GM12874 (cell line): ENCODE data around the gene ZNF227.

Experiments
- CTCF ChIP-seq: IDR thresholded peaks from 2 replicates; pipeline ENCODE4 v1.5.1; 2011; ENCODE audit warnings: low read depth, mild to moderate bottlenecking, control low read depth, low read length, moderate library complexity; ENCODE audit not compliant: insufficient read depth

The ZNF227 gene

DNA sequence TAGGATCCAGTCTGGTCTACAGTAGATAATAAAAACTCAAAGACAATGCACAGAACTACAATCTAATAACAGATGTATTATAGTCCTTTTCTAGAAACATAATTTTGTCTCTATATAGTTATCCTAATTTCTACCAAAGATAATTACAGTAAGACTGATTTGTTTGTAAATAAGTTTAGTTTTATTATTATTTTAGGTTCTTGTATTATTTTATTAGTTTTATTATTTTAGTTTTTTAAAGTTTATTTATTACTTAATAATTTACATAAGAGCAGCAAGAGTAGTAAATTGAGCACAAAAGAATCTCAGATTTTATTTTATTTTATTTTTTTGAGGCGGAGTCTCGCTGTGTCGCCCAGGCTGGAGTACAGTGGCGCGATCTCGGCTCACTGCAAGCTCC, 22.3 kb upstream of the ZNF227 start:
- TF ChIP-seq CTCF: no peak

DNA sequence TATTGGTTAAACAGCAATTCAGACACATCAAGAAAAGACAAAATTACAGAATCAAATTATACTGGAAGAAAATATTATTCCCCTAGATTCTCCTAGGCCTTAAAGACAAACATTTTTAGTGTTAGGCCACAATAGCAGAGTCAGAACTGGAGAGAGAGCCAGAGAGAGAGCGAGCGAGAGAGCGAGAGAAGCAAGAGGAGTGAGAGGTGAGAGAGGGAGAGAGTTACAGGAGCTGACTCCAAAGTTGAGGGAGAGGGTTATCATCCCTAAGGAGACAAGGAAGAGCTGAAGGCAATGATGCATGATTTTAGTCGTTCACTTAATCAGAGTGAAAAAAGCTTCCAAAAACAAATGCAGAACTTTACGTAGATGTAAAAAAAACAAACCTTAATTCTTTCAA, 20.2 kb upstream of the ZNF227 start:
- TF ChIP-seq CTCF: no peak

DNA sequence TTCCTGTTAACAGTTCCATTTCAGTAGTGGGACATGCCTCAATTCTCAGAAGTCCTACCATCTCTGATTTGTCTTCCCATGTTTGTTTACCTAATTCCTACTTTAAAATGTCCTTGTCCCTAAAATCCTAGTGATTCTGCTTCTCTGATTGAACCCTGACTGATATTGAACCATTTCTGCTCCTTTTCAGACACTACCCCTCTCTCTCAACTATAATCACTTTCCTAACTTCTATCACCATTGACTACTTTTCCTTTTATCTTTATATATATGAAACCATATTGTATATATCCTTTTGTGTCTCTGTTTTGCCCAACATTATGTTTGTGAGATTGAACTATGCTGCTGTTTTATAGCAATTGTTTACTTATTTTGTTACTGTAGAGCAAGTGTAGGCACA, 15.6 kb upstream of the ZNF227 start:
- no peak for TF ChIP-seq CTCF

DNA sequence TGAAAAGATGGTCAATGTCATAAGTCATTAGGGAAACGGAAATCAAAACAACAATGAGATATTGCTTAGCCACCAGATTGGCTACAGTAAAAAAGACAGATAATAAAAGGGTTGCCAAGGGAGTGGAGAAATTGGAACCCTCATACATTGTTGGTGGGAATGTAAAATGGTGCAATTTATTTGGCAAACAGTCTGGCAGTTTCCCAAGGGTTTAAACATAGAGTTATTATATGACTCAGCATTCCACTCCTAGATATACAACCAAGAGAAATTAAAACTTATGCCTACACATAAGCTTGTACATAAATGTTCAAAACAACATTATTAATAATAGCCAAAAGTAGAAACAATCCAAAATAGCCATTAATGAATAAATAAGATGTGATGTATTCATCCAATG, 9.9 kb upstream of the ZNF227 start:
- no peak for TF ChIP-seq CTCF

DNA sequence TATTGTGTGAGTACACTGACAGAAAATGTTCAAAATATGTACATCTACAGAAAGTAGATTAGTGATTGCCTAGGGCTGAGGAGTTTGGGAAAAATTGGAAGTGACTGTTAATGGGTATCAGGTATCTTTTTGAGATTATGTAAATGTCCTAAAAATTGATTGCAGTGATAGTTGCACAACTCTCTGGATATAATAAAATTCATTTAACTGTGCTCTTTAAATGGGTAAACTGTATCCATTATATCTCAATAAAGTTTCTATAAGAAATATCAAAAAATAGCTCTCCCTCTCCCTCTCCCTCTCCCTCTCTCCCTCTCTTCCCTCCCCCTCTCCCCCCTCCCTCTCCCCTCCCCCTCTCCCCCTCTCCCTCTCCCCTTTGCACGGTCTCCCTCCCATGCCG, 9.4 kb upstream of the ZNF227 start:
- no peak for TF ChIP-seq CTCF

DNA sequence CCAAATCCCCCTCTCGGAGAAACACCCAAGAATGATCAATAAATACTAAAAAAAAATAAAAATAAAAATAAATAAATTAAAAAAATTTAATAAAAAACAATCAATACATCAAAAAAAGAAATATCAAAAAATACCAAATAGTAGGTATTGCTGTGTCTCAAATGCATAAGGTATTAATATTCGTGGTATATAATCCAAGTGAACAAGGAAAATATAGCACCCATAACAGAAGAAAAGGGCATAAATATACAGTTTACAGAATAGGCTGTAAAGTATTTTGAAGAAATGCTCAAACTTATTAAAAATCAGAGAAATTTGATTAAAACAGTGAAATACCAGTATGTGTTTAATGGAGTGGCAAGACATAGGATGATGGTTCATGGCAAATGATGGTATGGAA, 7.6 kb upstream of the ZNF227 start:
- TF ChIP-seq CTCF: no peak

DNA sequence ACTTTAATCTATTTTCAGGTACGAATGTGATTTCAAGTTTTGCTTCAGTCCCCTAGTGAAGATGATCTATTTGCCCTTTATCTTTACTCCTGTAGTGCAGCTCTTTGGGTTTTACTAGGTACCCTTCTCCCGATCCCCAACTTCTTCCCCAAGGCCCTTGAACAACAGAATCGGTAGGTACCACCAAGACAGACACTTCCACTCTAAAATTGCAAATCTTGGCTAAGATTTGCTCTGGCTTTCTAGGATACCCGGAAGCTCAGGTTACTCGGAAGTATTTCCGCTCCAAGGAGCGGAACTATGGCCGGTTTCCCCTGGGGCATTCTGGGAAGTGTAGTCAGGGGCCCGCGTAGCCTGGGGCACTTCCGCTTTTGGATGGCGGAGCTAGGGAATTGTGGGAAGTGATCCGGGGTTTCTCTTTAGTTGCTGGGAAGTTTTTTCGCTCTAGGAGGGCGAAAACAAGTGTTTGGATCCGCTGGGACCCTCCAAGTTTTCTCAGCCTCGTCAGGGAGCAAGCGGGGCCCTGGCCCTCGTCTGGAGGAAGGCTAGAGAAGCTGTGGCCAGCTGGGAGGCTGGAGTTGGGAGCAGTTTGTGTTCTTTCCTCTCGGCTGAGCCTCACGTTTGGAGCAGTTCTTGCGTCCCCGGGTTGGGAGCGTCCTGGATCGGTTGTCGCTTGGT, 5.1 kb upstream of the ZNF227 start:
- no peak for TF ChIP-seq CTCF
